Endodermal cell (in vitro differentiated cells): ENCODE measurements around the gene MSTO1. TPM values are rescaled to one million over a fixed set of nuclear protein-coding genes. Genes with fewer than 3 reads are reported as not detected.
"Not testable (repeated sequence)": the region's sequence is repeated elsewhere in the genome, so short reads cannot be mapped to it uniquely, and the experiment has no call there.

Experiments used
- DNase-seq: peaks from one replicate; pipeline ENCODE4 v3.0.0-alpha.2; 2017
- H3K27ac ChIP-seq: 2 replicates; pipeline ENCODE4 v1.5.1; 2013; ENCODE audit warnings: mild to moderate bottlenecking, low read depth, low read length, moderate library complexity
- H3K27me3 ChIP-seq: 2 replicates; pipeline ENCODE4 v1.6.1; 2013; ENCODE audit warnings: mild to moderate bottlenecking, low read length, moderate library complexity; ENCODE audit not compliant: insufficient read depth, control insufficient read depth, poor library complexity, severe bottlenecking
- H3K36me3 ChIP-seq: 2 replicates; pipeline ENCODE4 v1.7.0; 2013; ENCODE audit warnings: mild to moderate bottlenecking, low read length, moderate library complexity; ENCODE audit not compliant: control insufficient read depth, insufficient read depth
- H3K4me1 ChIP-seq: one replicate; pipeline ENCODE4 v1.7.0; 2013; ENCODE audit warnings: low read length; ENCODE audit not compliant: control insufficient read depth, insufficient read depth
- H3K4me3 ChIP-seq: 2 replicates; pipeline ENCODE4 v1.5.1; 2013; ENCODE audit warnings: mild to moderate bottlenecking, low read length, moderate library complexity
- H3K9ac ChIP-seq: 2 replicates; pipeline ENCODE4 v1.6.1; 2013; ENCODE audit warnings: mild to moderate bottlenecking, low read length, moderate library complexity; ENCODE audit not compliant: poor library complexity, severe bottlenecking; ENCODE audit errors: extremely low read depth
- H3K9me3 ChIP-seq: 2 replicates; pipeline ENCODE4 v1.6.1; 2013; ENCODE audit warnings: mild to moderate bottlenecking, low read length, moderate library complexity; ENCODE audit not compliant: control insufficient read depth
- H3K27ac Mint-ChIP-seq: 2 replicates; pipeline ENCODE4 v1.8.0; 2020; ENCODE audit warnings: mixed read lengths
- H3K27me3 Mint-ChIP-seq: 2 replicates; pipeline ENCODE4 v1.8.0; 2021; ENCODE audit warnings: mild to moderate bottlenecking, mixed read lengths; ENCODE audit not compliant: insufficient read depth
- H3K36me3 Mint-ChIP-seq: 2 replicates; pipeline ENCODE4 v1.8.0; 2020; ENCODE audit warnings: low read depth, mixed read lengths
- H3K4me1 Mint-ChIP-seq: 2 replicates; pipeline ENCODE4 v1.8.0; 2020; ENCODE audit warnings: mixed read lengths
- H3K4me3 Mint-ChIP-seq: 2 replicates; pipeline ENCODE4 v1.8.0; 2020; ENCODE audit warnings: mild to moderate bottlenecking, moderate library complexity, mixed read lengths
- H3K9me3 Mint-ChIP-seq: 2 replicates; pipeline ENCODE4 v1.8.0; 2020; ENCODE audit warnings: mild to moderate bottlenecking, mixed read lengths
- WGBS, 2 experiments: methylation state at CpG; one replicate each; pipeline versions ENCODE4 v1.1.5 to v1.1.7; 2013; ENCODE audit warnings: missing lambda C conversion rate in 2 of 2, mixed read lengths in 1 of 2; ENCODE audit not compliant: insufficient coverage in 1 of 2, insufficient read length in 1 of 2; 5-methylcytosine and 5-hydroxymethylcytosine counted together
- total RNA-seq, 2 donors: library from RNA; stranded (reverse); fragmentation: NEBNext Ultra II Directional in 1 of 2; extraction: Animal tissue kit (Norgen Biotek cat#: 25700) in 1 of 2; gene quantifications; 2 replicates in 1 of 2; 3 replicates in 1 of 2; pipeline ENCODE4 v1.2.1, GENCODE V29; 2021
- TF ChIP-seq, protein P1 (sequence below): fragments of 200-600 bp; sonication (generic); conservative IDR thresholded peaks from 2 replicates; pipeline ENCODE4 v1.5.0; 2021; ENCODE audit warnings: antibody characterized with exemption, mild to moderate bottlenecking

Gene MSTO1
- total RNA-seq, 2 donors from 2014 or later, result 57.0 to 74.7 TPM

DNA sequence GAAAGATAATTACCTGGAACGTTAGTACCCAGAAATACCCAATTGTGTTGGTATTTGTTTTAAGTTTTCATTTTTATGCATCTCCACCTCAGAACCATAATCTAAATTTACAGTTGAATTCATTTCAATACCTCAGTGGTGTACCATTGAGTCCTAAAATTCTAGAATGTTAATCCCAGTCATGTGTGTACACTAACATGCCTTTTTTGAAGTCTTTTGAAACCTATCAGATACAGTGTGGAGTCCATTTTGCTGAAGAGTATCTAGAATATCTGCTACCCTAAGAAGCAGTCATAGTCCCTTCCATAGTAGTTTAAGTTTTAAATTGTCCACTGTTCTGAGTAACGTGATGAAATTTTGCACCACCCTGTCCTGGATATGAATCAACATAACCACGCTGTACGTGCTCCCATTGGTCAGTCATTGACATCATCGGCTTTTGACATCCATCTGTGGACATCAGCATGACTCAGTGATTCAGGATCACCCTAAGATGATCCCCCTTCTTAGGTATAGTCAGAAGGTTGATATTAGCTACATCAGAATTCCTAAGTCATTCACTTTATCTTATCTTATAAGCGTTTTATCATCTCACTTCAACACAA lies 39.9 kb upstream of the MSTO1 start:
- H3K36me3 Mint-ChIP-seq, result peaks cover 30% of the 10 kb centered on the region
- H3K27ac Mint-ChIP-seq, result no peak overlapping the region
- WGBS, 2 experiments, result 91 to 95% methylated on average over 4 to 5 of the region's 6 CpGs
- H3K27me3 Mint-ChIP-seq, result no peaks in the 10 kb centered on the region
- Histone ChIP-seq H3K9me3 (no peaks in the 10 kb centered on the region), H3K4me1 (no peaks in the 10 kb centered on the region), H3K36me3 (peaks cover 11% of the 10 kb centered on the region), H3K9ac (no peak overlapping the region), H3K27ac (no peak overlapping the region), H3K27me3 (no peaks in the 10 kb centered on the region), H3K4me3 (no peak overlapping the region)
- H3K4me3 Mint-ChIP-seq, result no peak overlapping the region
- peak; percentile 19 for DNase-seq
- H3K9me3 Mint-ChIP-seq, result no peaks in the 10 kb centered on the region
- peaks cover 10% of the 10 kb centered on the region for H3K4me1 Mint-ChIP-seq
- TF ChIP-seq, protein P1, sequence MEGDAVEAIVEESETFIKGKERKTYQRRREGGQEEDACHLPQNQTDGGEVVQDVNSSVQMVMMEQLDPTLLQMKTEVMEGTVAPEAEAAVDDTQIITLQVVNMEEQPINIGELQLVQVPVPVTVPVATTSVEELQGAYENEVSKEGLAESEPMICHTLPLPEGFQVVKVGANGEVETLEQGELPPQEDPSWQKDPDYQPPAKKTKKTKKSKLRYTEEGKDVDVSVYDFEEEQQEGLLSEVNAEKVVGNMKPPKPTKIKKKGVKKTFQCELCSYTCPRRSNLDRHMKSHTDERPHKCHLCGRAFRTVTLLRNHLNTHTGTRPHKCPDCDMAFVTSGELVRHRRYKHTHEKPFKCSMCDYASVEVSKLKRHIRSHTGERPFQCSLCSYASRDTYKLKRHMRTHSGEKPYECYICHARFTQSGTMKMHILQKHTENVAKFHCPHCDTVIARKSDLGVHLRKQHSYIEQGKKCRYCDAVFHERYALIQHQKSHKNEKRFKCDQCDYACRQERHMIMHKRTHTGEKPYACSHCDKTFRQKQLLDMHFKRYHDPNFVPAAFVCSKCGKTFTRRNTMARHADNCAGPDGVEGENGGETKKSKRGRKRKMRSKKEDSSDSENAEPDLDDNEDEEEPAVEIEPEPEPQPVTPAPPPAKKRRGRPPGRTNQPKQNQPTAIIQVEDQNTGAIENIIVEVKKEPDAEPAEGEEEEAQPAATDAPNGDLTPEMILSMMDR, result no peak

DNA sequence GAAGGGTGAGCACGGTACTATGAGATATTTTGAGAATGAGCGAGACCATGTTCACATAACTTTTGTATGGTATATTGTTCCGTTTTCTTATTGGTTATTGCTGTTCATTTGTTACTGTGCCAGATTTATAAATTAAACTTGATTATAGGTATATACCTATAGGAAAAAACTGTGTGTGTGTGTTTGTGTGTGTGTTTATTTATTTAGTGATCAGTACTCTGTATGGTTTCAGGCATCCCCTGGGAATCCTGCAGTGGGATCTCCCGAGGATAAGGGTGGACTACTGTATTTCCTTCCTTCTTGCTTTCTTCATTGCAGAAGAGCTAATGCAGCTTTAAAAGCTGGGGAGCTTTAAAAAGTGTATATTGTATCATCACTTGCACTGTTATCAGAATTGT lies 39.4 kb upstream of the MSTO1 start:
- Histone ChIP-seq H3K27me3 (no peaks in the 10 kb centered on the region), H3K27ac (no peak overlapping the region), H3K9me3 (no peaks in the 10 kb centered on the region), H3K9ac (no peak overlapping the region), H3K4me1 (no peaks in the 10 kb centered on the region), H3K4me3 (no peak overlapping the region), H3K36me3 (peaks cover 6% of the 10 kb centered on the region)
- Mint-ChIP-seq H3K9me3 (no peaks in the 10 kb centered on the region), H3K4me1 (peaks cover 10% of the 10 kb centered on the region), H3K4me3 (no peak overlapping the region), H3K27ac (no peak overlapping the region), H3K27me3 (no peaks in the 10 kb centered on the region), H3K36me3 (peaks cover 29% of the 10 kb centered on the region)
- TF ChIP-seq, protein P1, result no peak
- 93% methylated on average over 4 of the region's 4 CpGs; no CpG with 5 or more reads in 1 of the 2 experiments for WGBS, 2 experiments
- DNase-seq, result peak; percentile 14

DNA sequence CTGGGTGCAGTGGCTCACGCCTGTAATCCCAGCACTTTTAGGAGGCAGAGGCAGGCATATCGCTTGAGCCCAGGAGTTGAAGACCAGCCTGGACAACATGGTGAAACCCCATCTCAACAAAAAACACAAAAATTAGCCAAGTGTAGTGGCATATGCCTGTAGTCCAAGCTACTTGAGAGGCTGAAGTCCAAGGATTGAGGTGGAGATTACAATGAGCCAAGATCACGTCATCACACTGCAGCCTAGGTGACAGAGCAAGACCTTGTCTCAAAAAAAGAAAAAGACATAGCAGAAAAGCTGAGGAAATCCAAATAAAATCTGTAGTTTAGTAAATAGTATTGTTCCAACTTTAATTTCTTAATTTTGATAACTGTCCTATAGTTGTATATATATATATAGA lies 35.9 kb upstream of the MSTO1 start:
- Mint-ChIP-seq H3K27ac (no peak overlapping the region), H3K9me3 (no peaks in the 10 kb centered on the region), H3K36me3 (peaks cover 12% of the 10 kb centered on the region), H3K4me3 (no peak overlapping the region), H3K4me1 (peaks cover 10% of the 10 kb centered on the region), H3K27me3 (no peaks in the 10 kb centered on the region)
- no peaks in the 10 kb centered on the region for H3K9me3 ChIP-seq
- H3K9ac ChIP-seq, result no peak overlapping the region
- 95 to 96% methylated on average over 2 to 3 of the region's 3 CpGs for WGBS, 2 experiments
- DNase-seq, result no peak
- H3K27me3 ChIP-seq, result no peaks in the 10 kb centered on the region
- TF ChIP-seq, protein P1, result no peak
- H3K36me3 ChIP-seq, result no peaks in the 10 kb centered on the region
- no peaks in the 10 kb centered on the region for H3K4me1 ChIP-seq
- no peak overlapping the region for H3K4me3 ChIP-seq
- no peak overlapping the region for H3K27ac ChIP-seq

DNA sequence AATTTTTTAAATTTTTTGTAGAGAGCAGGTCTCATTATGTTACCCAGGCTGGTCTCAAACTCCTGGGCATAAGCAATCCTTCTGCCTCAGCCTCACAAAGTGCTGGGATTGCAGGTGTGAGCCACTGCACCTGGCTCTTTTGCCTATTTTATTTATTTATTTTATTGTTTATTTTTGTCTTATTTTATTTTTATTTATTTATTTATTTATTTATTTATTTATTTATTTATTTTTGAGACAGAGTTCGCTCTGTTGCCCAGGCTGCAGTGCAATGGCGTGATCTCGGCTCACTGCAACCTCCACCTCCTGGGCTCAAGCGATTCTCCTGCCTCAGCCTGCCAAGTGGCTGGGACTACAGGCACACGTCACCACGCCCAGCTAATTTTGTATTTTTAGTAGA lies 34.4 kb upstream of the MSTO1 start:
- H3K9ac ChIP-seq, H3K27me3 ChIP-seq, DNase-seq, H3K36me3 Mint-ChIP-seq, H3K4me1 Mint-ChIP-seq, H3K4me3 Mint-ChIP-seq, H3K36me3 ChIP-seq, H3K27me3 Mint-ChIP-seq, H3K4me1 ChIP-seq, H3K9me3 Mint-ChIP-seq, H3K4me3 ChIP-seq, H3K27ac ChIP-seq, H3K27ac Mint-ChIP-seq, H3K9me3 ChIP-seq: not testable (repeated sequence)
- 98 to 100% methylated on average over 3 to 6 of the region's 6 CpGs for WGBS, 2 experiments

DNA sequence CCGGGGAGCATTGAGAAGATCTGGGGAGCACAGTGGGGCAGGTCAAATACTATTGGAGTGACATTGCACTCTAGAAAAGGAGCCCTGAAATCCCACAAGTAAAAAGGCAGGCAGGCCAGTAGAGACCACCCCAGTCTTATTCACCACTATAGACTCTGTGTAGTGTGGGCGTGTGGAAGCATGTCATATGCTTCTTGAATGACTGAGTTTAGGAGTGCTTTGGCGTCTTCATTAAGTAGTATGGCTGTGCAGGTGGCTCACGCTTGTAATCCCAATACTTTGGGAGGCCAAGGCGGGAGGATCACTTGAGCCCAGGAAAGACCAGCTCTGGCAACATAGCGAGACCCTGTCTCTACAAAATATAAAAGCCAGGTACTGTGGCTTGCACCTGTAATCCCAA lies 26.2 kb upstream of the MSTO1 start:
- H3K9ac ChIP-seq, H3K9me3 ChIP-seq, H3K36me3 ChIP-seq, H3K4me3 ChIP-seq, H3K27me3 Mint-ChIP-seq, H3K4me1 Mint-ChIP-seq, H3K4me3 Mint-ChIP-seq, H3K4me1 ChIP-seq, H3K27me3 ChIP-seq, DNase-seq, H3K36me3 Mint-ChIP-seq, H3K27ac ChIP-seq, H3K9me3 Mint-ChIP-seq, H3K27ac Mint-ChIP-seq: not testable (repeated sequence)
- 89 to 100% methylated on average over 4 to 5 of the region's 6 CpGs for WGBS, 2 experiments
